Right atrium auricular region (tissue), 2 donors: Measurements from ENCODE around the gene ATCAY. TPM values are rescaled to one million over a fixed set of nuclear protein-coding genes. Genes with fewer than 3 reads are reported as not detected.

Source experiments
- DNase-seq: peaks from one replicate; pipeline ENCODE4 v3.0.0-alpha.2; 2019; ENCODE audit warnings: low spot score
- H3K27ac ChIP-seq, 2 donors: fragments of 200-600 bp; sonication (generic); 1 replicate in 1 of 2; 2 replicates in 1 of 2; pipeline ENCODE4 v1.5.1; 2016 to 2019
- H3K27me3 ChIP-seq, 2 donors: fragments of 200-600 bp; sonication (generic); one replicate each; pipeline versions ENCODE4 v1.5.1 to v1.6.0; 2017 to 2019
- H3K36me3 ChIP-seq: fragments of 200-600 bp; sonication (generic); one replicate; pipeline ENCODE4 v1.5.1; 2016
- H3K4me1 ChIP-seq, 2 donors: fragments of 200-600 bp; sonication (generic); one replicate each; pipeline versions ENCODE4 v1.5.1 to v1.6.0; 2017 to 2019
- H3K4me3 ChIP-seq, 2 donors: fragments of 200-600 bp; sonication (generic); 1 replicate in 1 of 2; 2 replicates in 1 of 2; pipeline ENCODE4 v1.5.1; 2017 to 2019; ENCODE audit warnings: mild to moderate bottlenecking in 1 of 2, moderate library complexity in 1 of 2
- H3K9me3 ChIP-seq, 2 donors: fragments of 200-600 bp; sonication (generic); one replicate each; pipeline ENCODE4 v1.5.1; 2019
- total RNA-seq, 2 donors: library from RNA; depleted of rRNA; stranded (reverse); fragments of >200 nt; gene quantifications; one replicate each; pipeline ENCODE4 v1.1.0, GENCODE V29; 2016
- TF ChIP-seq, protein P1 (sequence below), 2 donors: fragments of 200-600 bp; sonication (generic); IDR thresholded peaks; one replicate each; pipeline ENCODE4 v1.5.1; 2019; ENCODE audit warnings: antibody characterized with exemption in 2 of 2

ATCAY gene
- total RNA-seq, 2 donors from 2014 or later = not detected

DNA sequence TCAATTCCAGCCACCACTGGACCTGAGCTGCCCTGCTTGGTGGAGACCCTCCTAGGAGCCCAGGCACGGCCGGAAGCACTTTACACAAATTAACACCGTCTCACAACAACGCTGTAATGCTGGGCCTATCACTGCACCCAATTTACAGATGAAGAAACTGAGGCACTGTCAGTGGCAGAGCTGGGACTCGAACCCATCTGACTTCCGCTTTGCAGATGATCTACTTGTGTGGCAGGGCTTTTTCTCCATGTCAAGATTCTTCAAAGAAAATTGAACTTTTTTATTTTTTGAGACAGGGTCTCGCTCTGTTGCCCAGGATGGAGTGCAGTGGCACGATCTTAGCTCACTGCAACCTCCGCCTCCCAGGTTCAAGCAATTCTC lies 45.4 kb upstream of the ATCAY start:
- Histone ChIP-seq H3K4me1 (no peaks in the 10 kb centered on the region), H3K4me3 (no peak overlapping the region), H3K36me3 (no peaks in the 10 kb centered on the region), H3K27ac (no peak overlapping the region), H3K27me3 (no peaks in the 10 kb centered on the region), H3K9me3 (no peaks in the 10 kb centered on the region)
- TF ChIP-seq, protein P1, sequence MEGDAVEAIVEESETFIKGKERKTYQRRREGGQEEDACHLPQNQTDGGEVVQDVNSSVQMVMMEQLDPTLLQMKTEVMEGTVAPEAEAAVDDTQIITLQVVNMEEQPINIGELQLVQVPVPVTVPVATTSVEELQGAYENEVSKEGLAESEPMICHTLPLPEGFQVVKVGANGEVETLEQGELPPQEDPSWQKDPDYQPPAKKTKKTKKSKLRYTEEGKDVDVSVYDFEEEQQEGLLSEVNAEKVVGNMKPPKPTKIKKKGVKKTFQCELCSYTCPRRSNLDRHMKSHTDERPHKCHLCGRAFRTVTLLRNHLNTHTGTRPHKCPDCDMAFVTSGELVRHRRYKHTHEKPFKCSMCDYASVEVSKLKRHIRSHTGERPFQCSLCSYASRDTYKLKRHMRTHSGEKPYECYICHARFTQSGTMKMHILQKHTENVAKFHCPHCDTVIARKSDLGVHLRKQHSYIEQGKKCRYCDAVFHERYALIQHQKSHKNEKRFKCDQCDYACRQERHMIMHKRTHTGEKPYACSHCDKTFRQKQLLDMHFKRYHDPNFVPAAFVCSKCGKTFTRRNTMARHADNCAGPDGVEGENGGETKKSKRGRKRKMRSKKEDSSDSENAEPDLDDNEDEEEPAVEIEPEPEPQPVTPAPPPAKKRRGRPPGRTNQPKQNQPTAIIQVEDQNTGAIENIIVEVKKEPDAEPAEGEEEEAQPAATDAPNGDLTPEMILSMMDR (IDR thresholded peaks at IDR 0.05) = no peak
- DNase-seq = no peak

DNA sequence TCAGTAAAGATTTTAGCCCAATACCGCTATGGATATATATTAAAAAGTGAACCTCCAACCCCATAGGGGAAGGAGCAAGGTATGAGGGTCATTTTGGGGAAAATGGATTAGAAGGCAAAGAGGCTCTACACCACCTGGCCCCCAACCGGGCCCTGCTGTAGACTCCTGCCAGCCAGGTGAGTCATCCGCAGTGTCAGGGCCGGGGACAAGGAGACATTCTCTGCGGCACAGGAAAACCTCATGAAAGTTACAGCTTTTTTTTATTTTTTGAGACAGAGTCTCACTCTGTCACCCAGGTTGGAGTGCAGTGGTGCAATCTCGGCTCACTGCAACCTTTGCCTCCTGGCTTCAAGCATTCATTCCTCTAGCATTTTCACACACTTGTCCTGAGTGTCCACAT lies 43.6 kb upstream of the ATCAY start:
- no peak for DNase-seq
- no peaks in the 10 kb centered on the region for H3K36me3 ChIP-seq
- H3K4me1 ChIP-seq = no peaks in the 10 kb centered on the region
- H3K27ac ChIP-seq = no peak overlapping the region
- no peak overlapping the region for H3K4me3 ChIP-seq
- no peaks in the 10 kb centered on the region for H3K9me3 ChIP-seq
- no peaks in the 10 kb centered on the region for H3K27me3 ChIP-seq
- TF ChIP-seq, protein P1 (IDR thresholded peaks at IDR 0.05) = no peak

DNA sequence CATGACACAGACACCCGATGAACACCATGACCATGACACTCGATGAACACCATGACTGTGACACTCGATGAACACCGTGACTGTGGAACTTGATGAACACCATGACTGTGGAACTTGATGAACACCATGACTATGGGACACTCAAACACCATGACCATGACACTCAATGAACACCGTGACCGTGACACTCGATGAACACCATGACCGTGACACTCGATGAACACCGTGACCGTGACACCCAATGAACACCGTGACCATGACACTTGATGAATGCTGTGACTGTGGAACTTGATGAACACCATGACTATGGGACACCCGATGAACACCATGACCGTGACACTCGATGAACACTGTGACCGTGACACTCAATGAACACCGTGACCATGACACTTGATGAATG lies 43.2 kb upstream of the ATCAY start:
- no peak for DNase-seq
- TF ChIP-seq, protein P1 (IDR thresholded peaks at IDR 0.05) = no peak
- H3K36me3 ChIP-seq = no peaks in the 10 kb centered on the region
- H3K4me3 ChIP-seq = no peak overlapping the region
- H3K27ac ChIP-seq = no peak overlapping the region
- H3K4me1 ChIP-seq = no peaks in the 10 kb centered on the region
- no peaks in the 10 kb centered on the region for H3K27me3 ChIP-seq
- no peaks in the 10 kb centered on the region for H3K9me3 ChIP-seq

DNA sequence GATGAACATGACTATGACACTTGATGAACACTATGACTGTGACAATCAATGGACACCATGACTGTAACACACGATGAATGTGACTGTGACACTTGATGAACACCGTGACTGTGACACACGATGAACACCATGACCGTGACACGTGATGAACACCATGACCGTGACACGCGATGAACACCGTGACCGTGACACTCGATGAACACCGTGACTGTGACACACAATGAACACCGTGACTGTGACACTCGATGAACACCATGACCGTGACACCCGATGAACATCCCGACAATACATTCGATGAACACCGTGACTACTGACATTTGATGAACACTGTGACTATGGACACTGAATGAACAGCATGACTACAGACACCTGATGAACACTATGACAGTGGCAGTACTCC lies 42.6 kb upstream of the ATCAY start:
- Histone ChIP-seq H3K27ac (no peak overlapping the region), H3K27me3 (no peaks in the 10 kb centered on the region), H3K9me3 (no peaks in the 10 kb centered on the region), H3K36me3 (no peaks in the 10 kb centered on the region), H3K4me3 (no peak overlapping the region), H3K4me1 (no peaks in the 10 kb centered on the region)
- DNase-seq = no peak
- TF ChIP-seq, protein P1 (IDR thresholded peaks at IDR 0.05) = no peak

DNA sequence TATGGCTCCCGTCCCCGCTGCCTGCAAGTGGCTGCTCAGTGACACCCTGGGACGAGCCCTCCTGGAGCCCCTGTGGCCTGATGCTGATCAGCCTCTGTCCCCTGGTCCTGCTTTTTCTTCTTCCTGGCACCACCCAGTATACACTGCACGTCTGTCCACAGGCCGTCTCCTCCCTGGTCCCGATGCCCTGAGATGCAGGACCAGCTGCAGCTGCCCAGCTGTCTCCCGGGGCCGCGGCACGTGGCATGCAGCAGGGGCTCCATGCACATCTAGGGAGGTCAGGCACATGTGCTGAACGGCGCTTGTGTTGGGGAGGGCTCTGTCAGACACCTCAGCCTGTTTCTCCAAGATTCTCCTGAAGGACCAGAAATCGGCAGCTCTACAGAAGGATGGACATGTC lies 41.8 kb upstream of the ATCAY start:
- Histone ChIP-seq H3K27ac (no peak overlapping the region), H3K4me1 (no peaks in the 10 kb centered on the region)
- DNase-seq = no peak

DNA sequence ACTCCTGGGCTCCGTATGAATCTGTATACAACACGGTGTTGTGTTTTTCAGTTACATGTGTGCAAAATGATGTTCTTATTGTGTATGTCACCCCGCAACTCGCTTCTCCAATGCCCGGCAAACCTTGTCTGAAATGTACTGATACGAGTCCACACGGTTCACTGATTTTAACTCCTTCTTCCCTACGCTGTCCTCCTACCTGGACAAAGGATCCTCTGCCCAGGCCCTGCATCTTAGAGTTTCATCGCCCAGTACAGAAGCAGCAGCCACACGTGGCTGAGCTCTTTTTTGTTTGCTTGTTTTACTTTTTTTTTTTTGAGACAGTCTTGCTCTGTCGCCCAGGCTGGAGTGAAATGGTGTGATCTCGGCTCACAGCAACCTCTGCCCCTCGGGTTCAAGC lies 40.5 kb upstream of the ATCAY start:
- Histone ChIP-seq H3K27me3 (no peaks in the 10 kb centered on the region), H3K9me3 (no peaks in the 10 kb centered on the region), H3K4me1 (no peaks in the 10 kb centered on the region), H3K27ac (no peak overlapping the region), H3K36me3 (no peaks in the 10 kb centered on the region), H3K4me3 (no peak overlapping the region)
- no peak for DNase-seq
- TF ChIP-seq, protein P1 (IDR thresholded peaks at IDR 0.05) = no peak

More for the DNA sequence above, 41.8 kb upstream of the ATCAY start:
- H3K9me3 ChIP-seq = no peaks in the 10 kb centered on the region
- no peaks in the 10 kb centered on the region for H3K27me3 ChIP-seq
- no peak overlapping the region for H3K4me3 ChIP-seq
- H3K36me3 ChIP-seq = no peaks in the 10 kb centered on the region
- TF ChIP-seq, protein P1 (IDR thresholded peaks at IDR 0.05) = no peak
